OCI-LY7 (cell line): ENCODE data around the gene CNNM2.

Source experiments
- CTCF ChIP-seq: fragments of 200-600 bp; sonication (generic); conservative IDR thresholded peaks from 2 replicates; pipeline ENCODE4 v1.5.1; 2014; ENCODE audit warnings: mild to moderate bottlenecking, antibody characterized with exemption, low read length, moderate library complexity, mixed read lengths
- EZH2phosphoT487 ChIP-seq: fragments of 200-600 bp; sonication (generic); IDR thresholded peaks from 2 replicates; pipeline ENCODE4 v1.6.1; 2018; ENCODE audit warnings: low read depth, borderline replicate concordance, mild to moderate bottlenecking, mixed run types, antibody characterized with exemption, low read length, moderate library complexity, mixed read lengths

DNA sequence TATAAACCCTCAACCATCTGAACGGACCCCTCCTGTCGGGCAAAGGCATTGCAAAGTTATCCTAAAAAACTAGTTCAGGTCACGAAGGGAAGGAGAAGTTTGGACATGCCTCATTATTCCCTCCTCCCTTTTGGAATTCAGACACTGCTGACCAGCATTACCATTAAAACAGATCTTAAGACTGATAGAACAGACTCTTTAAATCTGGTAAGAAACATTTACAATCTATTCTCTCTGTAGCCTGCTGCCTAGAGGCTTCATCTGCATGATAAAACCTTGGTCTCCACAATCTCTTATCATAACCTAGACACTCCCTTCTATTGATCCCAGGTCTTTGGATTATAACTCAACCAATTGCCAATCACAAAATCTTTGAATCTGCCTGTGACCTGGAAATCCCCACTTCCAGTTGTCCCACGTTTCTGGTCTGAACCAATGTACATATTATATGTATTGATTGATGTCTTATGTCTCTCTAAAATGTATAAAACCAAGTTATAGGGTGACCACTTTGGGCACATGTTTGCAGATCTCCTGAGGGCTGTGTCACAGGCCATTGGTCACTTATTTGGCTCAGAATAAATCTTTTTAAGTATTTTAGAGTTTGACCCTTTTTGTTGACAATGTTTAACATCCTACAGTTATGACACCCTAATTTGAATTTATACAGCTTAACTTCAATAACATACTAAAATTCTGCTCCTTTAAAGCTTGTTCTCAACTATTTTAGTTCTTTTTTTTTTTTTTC is 23.5 kb upstream of the CNNM2 start:
- TF ChIP-seq EZH2phosphoT487 (no peak), CTCF (no peak)
